Measurements from ENCODE around the gene PPP1R10.

Gene PPP1R10

DNA sequence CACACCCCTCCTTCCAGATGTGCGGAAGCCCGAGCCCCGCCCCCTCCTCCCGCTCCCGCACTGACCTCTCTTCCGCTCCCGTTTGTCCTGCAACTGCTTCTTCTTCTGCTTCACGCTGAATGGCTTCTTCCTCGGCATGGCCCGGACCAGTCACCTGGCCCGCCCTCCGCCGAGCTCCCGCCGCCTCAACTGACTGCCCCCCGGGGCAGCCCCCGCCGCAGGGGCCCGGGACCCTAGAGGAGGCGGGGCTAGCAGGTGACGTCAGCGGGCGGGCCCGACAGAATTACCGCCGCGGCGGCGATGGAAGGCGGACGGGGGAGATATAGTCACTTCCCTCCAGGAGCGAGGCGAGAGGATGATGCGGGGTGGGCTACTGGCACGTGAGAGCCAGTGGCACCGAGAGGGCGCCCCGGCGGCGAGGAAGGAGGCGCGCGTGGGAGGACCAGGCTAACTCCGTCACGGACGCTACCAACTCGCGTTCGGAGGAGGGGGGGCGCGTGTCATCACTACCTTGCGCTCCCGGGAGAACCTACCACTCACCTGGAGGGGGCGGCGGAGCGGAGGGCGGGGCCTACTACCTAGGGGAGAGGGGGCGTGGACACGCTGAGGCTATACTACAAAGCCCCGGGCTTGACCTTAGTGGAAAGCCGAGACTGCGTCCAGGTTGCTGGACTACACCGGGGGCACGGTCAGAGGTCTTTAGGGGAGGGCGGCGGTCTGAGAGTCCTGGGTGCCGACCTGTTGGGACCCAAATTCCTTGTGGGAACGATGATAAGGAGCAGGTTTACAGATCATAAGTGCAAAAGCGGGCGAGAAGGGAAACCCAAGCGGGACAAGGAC, 60.8 kb downstream of the PPP1R10 start, which contains the start of gene GNL1:
TSS of gene GNL1 (minus strand) at position 424 of the 840 bp plus-strand sequence. CDS start at position 138, 286 bp downstream.
- ATAC-seq (peak; percentile 91), DNase-seq (peak; percentile 99)

GRCh38 chr6:30555816-30556065, 61.3 kb downstream of the PPP1R10 start:
- DNase-seq (no peak), ATAC-seq (no peak)

DNA sequence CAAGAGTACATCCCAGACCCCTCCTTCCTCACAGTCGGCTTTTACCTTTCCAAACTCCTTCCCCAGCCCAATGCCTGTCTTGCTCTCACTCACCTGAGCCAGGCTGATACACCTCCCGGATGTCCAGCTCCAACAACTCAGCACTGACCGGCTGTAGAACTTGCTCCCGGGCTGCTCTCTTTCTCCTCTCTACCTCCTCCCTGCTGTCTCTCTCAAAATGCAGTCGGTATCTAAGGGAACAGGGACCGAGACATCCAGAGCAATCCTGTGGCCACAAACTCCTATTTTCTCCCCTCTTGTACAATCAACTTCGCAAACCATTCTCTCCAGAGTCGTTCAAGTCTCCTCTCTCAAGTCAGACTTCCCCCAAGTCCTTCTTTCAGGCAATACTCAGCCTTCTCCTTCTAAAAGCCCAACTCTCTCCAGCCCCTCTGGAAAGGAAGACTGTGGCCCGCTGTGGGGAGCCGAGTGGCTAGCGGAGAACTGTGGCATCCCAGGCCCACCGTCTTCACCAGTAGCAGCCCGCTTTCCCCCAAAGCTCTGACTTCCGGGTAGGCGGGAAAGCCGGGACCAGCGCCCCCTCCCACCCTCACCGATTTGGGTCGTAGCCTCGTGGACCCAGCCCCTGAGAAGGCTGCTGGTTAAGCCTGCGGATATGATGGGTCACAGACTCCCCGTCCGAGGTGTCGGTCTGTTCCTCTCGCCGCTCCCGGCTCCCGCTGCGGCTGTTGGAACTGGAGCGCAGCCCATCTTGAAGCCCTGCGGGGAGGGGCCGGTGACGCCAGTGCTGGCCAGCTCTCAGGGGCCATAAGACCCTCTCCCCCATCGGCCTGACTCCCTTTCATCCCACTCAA, 61.9 kb downstream of the PPP1R10 start:
- DNase-seq, result no peak
- ATAC-seq, result no peak

- no peak for DNase-seq
- ATAC-seq, result no peak
Measured at GRCh38 chr6:30554404-30554803, 62.6 kb downstream of the PPP1R10 start.

Data from stimulated activated naive CD8-positive, alpha-beta T cell treated with anti-CD3 and anti-CD28 coated beads, Interleukin-15, Interleukin-2, amounts not matched to agents 100 U/mL and 50 U/mL, for 24 hours (primary cell).